ENCODE data around the gene PALS1.
"Not testable (repeated sequence)": the region's sequence is repeated elsewhere in the genome, so short reads cannot be mapped to it uniquely, and the experiment has no call there.

PALS1 gene

GRCh38 chr14:67270145-67270753 is 29.0 kb downstream of the PALS1 start:
- Histone ChIP-seq H3K36me3 (ENCODE audit: insufficient read depth) (no peaks in the 10 kb centered on the region), H3K4me3 (IDR thresholded peaks at IDR 0.05; ENCODE audit: insufficient read depth, low read depth, low read length) (no peak overlapping the region), H3K9ac (no peak overlapping the region), H3K79me2 (ENCODE audit: insufficient read depth, low read depth) (no peaks in the 10 kb centered on the region; the same call in 1 of the 2 replicates), H3K4me2 (peak overlapping the region; percentile 46; the same call in 1 of the 2 replicates), H3K27me3 (ENCODE audit: insufficient read depth, low read depth) (no peaks in the 10 kb centered on the region), H3K4me1 (ENCODE audit: low read depth, poor library complexity, severe bottlenecking) (peaks cover 28% of the 10 kb centered on the region), H2AFZ (ENCODE audit: low read depth) (no peak overlapping the region), H3K27ac (no peak overlapping the region), H4K20me1 (ENCODE audit: insufficient read depth) (no peaks in the 10 kb centered on the region)
- no peak for TF ChIP-seq CTCF (conservative IDR thresholded peaks at IDR 0.05; ENCODE audit: low read depth, low read length)

- no peak overlapping the region for H2AFZ ChIP-seq (ENCODE audit: low read depth)
- no peak overlapping the region for H3K4me3 ChIP-seq (IDR thresholded peaks at IDR 0.05; ENCODE audit: insufficient read depth, low read depth, low read length)
- no peaks in the 10 kb centered on the region; the same call in 1 of the 2 replicates for H3K79me2 ChIP-seq (ENCODE audit: insufficient read depth, low read depth)
- TF ChIP-seq CTCF (conservative IDR thresholded peaks at IDR 0.05; ENCODE audit: low read depth, low read length): no peak
- H3K4me1 ChIP-seq (ENCODE audit: low read depth, poor library complexity, severe bottlenecking): peaks cover 28% of the 10 kb centered on the region
- no peaks in the 10 kb centered on the region for H3K27me3 ChIP-seq (ENCODE audit: insufficient read depth, low read depth)
- no peak overlapping the region for H3K9ac ChIP-seq
- H3K36me3 ChIP-seq (ENCODE audit: insufficient read depth): no peaks in the 10 kb centered on the region
- H4K20me1 ChIP-seq (ENCODE audit: insufficient read depth): no peaks in the 10 kb centered on the region
- H3K27ac ChIP-seq: no peak overlapping the region
- H3K4me2 ChIP-seq: no peak overlapping the region
These were observed 29.7 kb downstream of the PALS1 start for GRCh38 chr14:67270933-67271332.

GRCh38 chr14:67273281-67273680 is 32.0 kb downstream of the PALS1 start:
- not testable (repeated sequence) for H3K79me2 ChIP-seq (ENCODE audit: insufficient read depth, low read depth)

GRCh38 chr14:67276131-67276530 is 34.9 kb downstream of the PALS1 start:
- H3K27ac ChIP-seq: no peak overlapping the region
- H4K20me1 ChIP-seq (ENCODE audit: insufficient read depth): no peaks in the 10 kb centered on the region
- no peaks in the 10 kb centered on the region for H3K4me1 ChIP-seq (ENCODE audit: low read depth, poor library complexity, severe bottlenecking)
- H3K4me2 ChIP-seq: no peak overlapping the region
- no peak overlapping the region for H3K9ac ChIP-seq
- TF ChIP-seq CTCF (conservative IDR thresholded peaks at IDR 0.05; ENCODE audit: low read depth, low read length): no peak
- H3K4me3 ChIP-seq (IDR thresholded peaks at IDR 0.05; ENCODE audit: insufficient read depth, low read depth, low read length): no peak overlapping the region
- no peaks in the 10 kb centered on the region for H3K36me3 ChIP-seq (ENCODE audit: insufficient read depth)
- H3K79me2 ChIP-seq (ENCODE audit: insufficient read depth, low read depth): no peaks in the 10 kb centered on the region
- H3K27me3 ChIP-seq (ENCODE audit: insufficient read depth, low read depth): no peaks in the 10 kb centered on the region
- H2AFZ ChIP-seq (ENCODE audit: low read depth): no peak overlapping the region

More at GRCh38 chr14:67273281-67273680, 32.0 kb downstream of the PALS1 start:
- not testable (repeated sequence) for H3K27me3 ChIP-seq (ENCODE audit: insufficient read depth, low read depth); H3K4me2 ChIP-seq; H2AFZ ChIP-seq (ENCODE audit: low read depth); H4K20me1 ChIP-seq (ENCODE audit: insufficient read depth); H3K27ac ChIP-seq; H3K9ac ChIP-seq; H3K4me3 ChIP-seq (IDR thresholded peaks at IDR 0.05; ENCODE audit: insufficient read depth, low read depth, low read length); H3K36me3 ChIP-seq (ENCODE audit: insufficient read depth)
- peaks cover 22% of the 10 kb centered on the region for H3K4me1 ChIP-seq (ENCODE audit: low read depth, poor library complexity, severe bottlenecking)

GRCh38 chr14:67280506-67280905 is 39.3 kb downstream of the PALS1 start:
- H3K4me3 ChIP-seq (IDR thresholded peaks at IDR 0.05; ENCODE audit: insufficient read depth, low read depth, low read length): no peak overlapping the region
- H3K9ac ChIP-seq: no peak overlapping the region
- H3K36me3 ChIP-seq (ENCODE audit: insufficient read depth): no peaks in the 10 kb centered on the region
- H3K79me2 ChIP-seq (ENCODE audit: insufficient read depth, low read depth): no peaks in the 10 kb centered on the region
- H3K4me2 ChIP-seq: no peak overlapping the region
- H3K27ac ChIP-seq: no peak overlapping the region
- H3K4me1 ChIP-seq (ENCODE audit: low read depth, poor library complexity, severe bottlenecking): no peaks in the 10 kb centered on the region
- H2AFZ ChIP-seq (ENCODE audit: low read depth): no peak overlapping the region
- H4K20me1 ChIP-seq (ENCODE audit: insufficient read depth): no peaks in the 10 kb centered on the region
- H3K27me3 ChIP-seq (ENCODE audit: insufficient read depth, low read depth): no peaks in the 10 kb centered on the region
- no peak for TF ChIP-seq CTCF (conservative IDR thresholded peaks at IDR 0.05; ENCODE audit: low read depth, low read length)
